HFFc6 (cell line): ENCODE data around the gene GOLGA8N. TPM values are rescaled to one million over a fixed set of nuclear protein-coding genes. Genes with fewer than 3 reads are reported as not detected.

Source experiments
- DNase-seq: peaks from one replicate; pipeline ENCODE4 v3.0.0-alpha.2; 2018
- H3K27ac Mint-ChIP-seq: 2 replicates; pipeline ENCODE4 v1.8.0; 2020; ENCODE audit warnings: mild to moderate bottlenecking, mixed read lengths
- H3K27me3 Mint-ChIP-seq: 2 replicates; pipeline ENCODE4 v1.8.0; 2021; ENCODE audit warnings: mild to moderate bottlenecking, moderate library complexity, mixed read lengths; ENCODE audit not compliant: insufficient read depth
- H3K36me3 Mint-ChIP-seq: 2 replicates; pipeline ENCODE4 v1.8.0; 2021; ENCODE audit warnings: low read depth, mixed read lengths
- H3K4me1 Mint-ChIP-seq: 2 replicates; pipeline ENCODE4 v1.8.0; 2020; ENCODE audit warnings: low read depth, mixed read lengths
- H3K4me3 Mint-ChIP-seq: 2 replicates; pipeline ENCODE4 v1.8.0; 2020; ENCODE audit warnings: mild to moderate bottlenecking, moderate library complexity, mixed read lengths
- H3K9me3 Mint-ChIP-seq: 2 replicates; pipeline ENCODE4 v1.8.0; 2020; ENCODE audit warnings: mild to moderate bottlenecking, mixed read lengths
- total RNA-seq, 6 experiments: library from RNA; stranded (reverse); fragmentation: NEBNext Ultra II Directional; extraction: Animal tissue kit (Norgen Biotek cat#: 25700); gene quantifications; 2 replicates in 1 of 6; 3 replicates in 5 of 6; pipeline ENCODE4 v1.2.3, GENCODE V29; 2021
- TF ChIP-seq, protein P1 (sequence below): fragments of 200-600 bp; sonication (generic); IDR thresholded peaks from 2 replicates; pipeline ENCODE4 v1.5.0; 2021; ENCODE audit warnings: antibody characterized with exemption, mild to moderate bottlenecking

Gene GOLGA8N
- total RNA-seq, 6 experiments from 2014 or later, result 0.37 to 1.4 (median 0.51) TPM

GRCh38 chr15:32636410-32636809, 43.2 kb downstream of the GOLGA8N start:
- no peak for DNase-seq

GRCh38 chr15:32636908-32637567, 43.8 kb downstream of the GOLGA8N start:
- peaks cover 2% of the 10 kb centered on the region; the same call in 1 of the 2 replicates for H3K27me3 Mint-ChIP-seq
- no peak overlapping the region for H3K4me3 Mint-ChIP-seq
- peaks cover 44% of the 10 kb centered on the region for H3K4me1 Mint-ChIP-seq
- no peaks in the 10 kb centered on the region for H3K9me3 Mint-ChIP-seq
- H3K27ac Mint-ChIP-seq, result peak overlapping the region; percentile 52; the same call in 1 of the 2 replicates
- no peak for DNase-seq
- H3K36me3 Mint-ChIP-seq, result peaks cover 53% of the 10 kb centered on the region
- TF ChIP-seq, protein P1, sequence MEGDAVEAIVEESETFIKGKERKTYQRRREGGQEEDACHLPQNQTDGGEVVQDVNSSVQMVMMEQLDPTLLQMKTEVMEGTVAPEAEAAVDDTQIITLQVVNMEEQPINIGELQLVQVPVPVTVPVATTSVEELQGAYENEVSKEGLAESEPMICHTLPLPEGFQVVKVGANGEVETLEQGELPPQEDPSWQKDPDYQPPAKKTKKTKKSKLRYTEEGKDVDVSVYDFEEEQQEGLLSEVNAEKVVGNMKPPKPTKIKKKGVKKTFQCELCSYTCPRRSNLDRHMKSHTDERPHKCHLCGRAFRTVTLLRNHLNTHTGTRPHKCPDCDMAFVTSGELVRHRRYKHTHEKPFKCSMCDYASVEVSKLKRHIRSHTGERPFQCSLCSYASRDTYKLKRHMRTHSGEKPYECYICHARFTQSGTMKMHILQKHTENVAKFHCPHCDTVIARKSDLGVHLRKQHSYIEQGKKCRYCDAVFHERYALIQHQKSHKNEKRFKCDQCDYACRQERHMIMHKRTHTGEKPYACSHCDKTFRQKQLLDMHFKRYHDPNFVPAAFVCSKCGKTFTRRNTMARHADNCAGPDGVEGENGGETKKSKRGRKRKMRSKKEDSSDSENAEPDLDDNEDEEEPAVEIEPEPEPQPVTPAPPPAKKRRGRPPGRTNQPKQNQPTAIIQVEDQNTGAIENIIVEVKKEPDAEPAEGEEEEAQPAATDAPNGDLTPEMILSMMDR, result no peak

More at GRCh38 chr15:32636410-32636809, 43.2 kb downstream of the GOLGA8N start:
- H3K27ac Mint-ChIP-seq, result peak overlapping the region; percentile 52
- peaks cover 44% of the 10 kb centered on the region for H3K4me1 Mint-ChIP-seq
- TF ChIP-seq, protein P1, result no peak
- no peaks in the 10 kb centered on the region for H3K9me3 Mint-ChIP-seq
- H3K27me3 Mint-ChIP-seq, result peaks cover under 1% of the 10 kb centered on the region; the same call in 1 of the 2 replicates
- H3K36me3 Mint-ChIP-seq, result peaks cover 50% of the 10 kb centered on the region
- no peak overlapping the region for H3K4me3 Mint-ChIP-seq

DNA sequence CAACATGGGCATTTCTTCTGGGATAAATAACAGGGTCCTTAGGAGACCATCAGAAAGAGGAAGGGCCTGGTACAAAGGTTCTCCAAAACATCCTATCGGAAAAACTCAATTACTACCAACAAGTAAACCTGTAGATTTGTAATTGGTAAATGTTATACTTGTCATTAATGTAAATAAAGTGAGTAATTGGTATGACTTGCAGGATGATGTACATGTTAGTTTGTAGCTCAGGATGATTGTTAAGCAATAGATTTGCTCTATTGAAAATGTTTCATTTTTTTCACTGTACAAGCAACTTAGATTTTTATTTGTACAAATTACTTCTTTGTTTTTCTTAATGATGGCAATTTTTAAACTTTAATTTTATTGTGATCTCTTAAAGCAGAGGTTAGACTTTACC, 44.4 kb downstream of the GOLGA8N start:
- H3K27me3 Mint-ChIP-seq, result peaks cover 2% of the 10 kb centered on the region; the same call in 1 of the 2 replicates
- no peak overlapping the region for H3K27ac Mint-ChIP-seq
- H3K36me3 Mint-ChIP-seq, result peaks cover 53% of the 10 kb centered on the region
- H3K4me1 Mint-ChIP-seq, result peaks cover 45% of the 10 kb centered on the region
- no peak for DNase-seq
- H3K9me3 Mint-ChIP-seq, result no peaks in the 10 kb centered on the region
- TF ChIP-seq, protein P1, result no peak
- H3K4me3 Mint-ChIP-seq, result no peak overlapping the region

DNA sequence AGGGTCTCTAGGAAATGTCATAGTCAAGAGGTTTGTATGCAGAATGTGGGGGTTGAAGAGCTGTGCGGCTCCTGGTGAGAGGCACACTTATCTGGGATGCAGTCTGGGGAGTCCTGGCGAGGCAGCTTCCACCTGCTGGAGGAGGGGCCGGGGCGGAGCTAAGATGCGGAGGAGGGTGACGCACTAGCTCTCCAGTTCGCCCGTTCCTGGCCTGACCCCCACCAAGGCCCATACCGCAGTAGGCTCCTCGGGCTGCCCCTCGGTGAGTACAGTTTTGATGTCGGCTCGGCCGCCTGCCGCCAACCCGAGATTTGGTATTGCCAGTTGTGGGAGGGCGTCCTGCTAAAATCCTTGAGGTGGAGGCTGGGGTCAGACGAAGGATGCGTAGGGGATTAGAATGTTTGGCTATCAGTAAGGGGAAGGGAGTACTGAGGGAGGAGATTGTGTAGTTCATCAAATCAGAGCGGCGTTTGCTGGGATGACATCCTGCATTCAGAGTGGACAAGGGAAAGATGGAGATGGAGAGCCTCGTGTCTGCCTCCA, 48.3 kb downstream of the GOLGA8N start, which contains the start of gene SCG5:
Gene SCG5, plus strand, starts transcription at position 194 of the 543 bp plus-strand sequence. CDS start 1,883 bp downstream, outside the sequence.
- Mint-ChIP-seq H3K36me3 (peaks cover 28% of the 10 kb centered on the region), H3K27ac (peak within 1 kb of the TSS; percentile 24), H3K27me3 (peaks cover 2% of the 10 kb centered on the region; the same call in 1 of the 2 replicates), H3K4me1 (peaks cover 53% of the 10 kb centered on the region), H3K9me3 (no peaks in the 10 kb centered on the region), H3K4me3 (peak within 1 kb of the TSS; percentile 42; the same call in 1 of the 2 replicates)
- TF ChIP-seq, protein P1, result no peak
- no peak for DNase-seq

GRCh38 chr15:32642667-32643435, 49.6 kb downstream of the GOLGA8N start:
- Mint-ChIP-seq H3K27ac (peak overlapping the region; percentile 57; the same call in 1 of the 2 replicates), H3K36me3 (peaks cover 17% of the 10 kb centered on the region), H3K9me3 (no peaks in the 10 kb centered on the region), H3K27me3 (peaks cover 2% of the 10 kb centered on the region; the same call in 1 of the 2 replicates), H3K4me1 (peaks cover 41% of the 10 kb centered on the region), H3K4me3 (no peak overlapping the region)
- TF ChIP-seq, protein P1, result no peak
- DNase-seq, result no peak
